ENCODE results near the gene DIPK1A. TPM values are rescaled to one million over a fixed set of nuclear protein-coding genes. Genes with fewer than 3 reads are reported as not detected.

DIPK1A gene
- total RNA-seq, 1 donor from 2014 or later: 3.6 TPM

GRCh38 chr1:92924501-92924900 lies 36.8 kb downstream of the DIPK1A start:
- H3K36me3 Mint-ChIP-seq: no peaks in the 10 kb centered on the region

DNA sequence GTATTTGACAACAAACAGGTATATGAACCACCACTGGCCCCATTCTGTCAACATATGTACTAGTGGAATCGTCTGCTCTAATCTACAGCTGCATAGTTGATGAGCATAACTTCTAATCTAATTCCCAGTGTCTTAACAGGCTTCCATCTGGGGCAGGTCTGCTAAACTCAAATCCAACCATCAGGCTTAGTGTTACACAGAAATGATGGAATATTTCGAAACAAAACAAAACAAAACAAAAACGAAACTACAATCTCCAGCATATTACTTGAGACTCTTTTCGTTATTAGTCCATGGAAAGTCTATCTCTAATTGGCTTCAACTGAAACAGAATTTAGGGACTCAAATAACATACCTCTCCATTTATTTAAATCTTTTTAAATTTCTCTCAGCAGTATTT lies 37.6 kb downstream of the DIPK1A start:
- Mint-ChIP-seq H3K27me3 (ENCODE audit: insufficient read depth, low read depth) (no peaks in the 10 kb centered on the region), H3K27ac (no peak overlapping the region), H3K4me3 (no peak overlapping the region), H3K36me3 (no peaks in the 10 kb centered on the region), H3K4me1 (no peaks in the 10 kb centered on the region), H3K9me3 (no peaks in the 10 kb centered on the region)
- H3K4me1 ChIP-seq: no peaks in the 10 kb centered on the region
- H3K27ac ChIP-seq: no peak overlapping the region
- DNase-seq (ENCODE audit: low spot score): no peak
- no peaks in the 10 kb centered on the region for H3K9me3 ChIP-seq (ENCODE audit: low read depth)
- H3K4me3 ChIP-seq: no peak overlapping the region
- no peaks in the 10 kb centered on the region for H3K36me3 ChIP-seq
- no peak overlapping the region for H3K4me2 ChIP-seq
- H4K20me1 ChIP-seq (ENCODE audit: low read depth): no peaks in the 10 kb centered on the region
- TF ChIP-seq EZH2phosphoT487 (IDR thresholded peaks at IDR 0.05): no peak
- TF ChIP-seq, protein P1, sequence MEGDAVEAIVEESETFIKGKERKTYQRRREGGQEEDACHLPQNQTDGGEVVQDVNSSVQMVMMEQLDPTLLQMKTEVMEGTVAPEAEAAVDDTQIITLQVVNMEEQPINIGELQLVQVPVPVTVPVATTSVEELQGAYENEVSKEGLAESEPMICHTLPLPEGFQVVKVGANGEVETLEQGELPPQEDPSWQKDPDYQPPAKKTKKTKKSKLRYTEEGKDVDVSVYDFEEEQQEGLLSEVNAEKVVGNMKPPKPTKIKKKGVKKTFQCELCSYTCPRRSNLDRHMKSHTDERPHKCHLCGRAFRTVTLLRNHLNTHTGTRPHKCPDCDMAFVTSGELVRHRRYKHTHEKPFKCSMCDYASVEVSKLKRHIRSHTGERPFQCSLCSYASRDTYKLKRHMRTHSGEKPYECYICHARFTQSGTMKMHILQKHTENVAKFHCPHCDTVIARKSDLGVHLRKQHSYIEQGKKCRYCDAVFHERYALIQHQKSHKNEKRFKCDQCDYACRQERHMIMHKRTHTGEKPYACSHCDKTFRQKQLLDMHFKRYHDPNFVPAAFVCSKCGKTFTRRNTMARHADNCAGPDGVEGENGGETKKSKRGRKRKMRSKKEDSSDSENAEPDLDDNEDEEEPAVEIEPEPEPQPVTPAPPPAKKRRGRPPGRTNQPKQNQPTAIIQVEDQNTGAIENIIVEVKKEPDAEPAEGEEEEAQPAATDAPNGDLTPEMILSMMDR (IDR thresholded peaks at IDR 0.05): no peak
- no peak for TF ChIP-seq EZH2 (IDR thresholded peaks at IDR 0.05)
- no peaks in the 10 kb centered on the region for H3K27me3 ChIP-seq
- H3F3A ChIP-seq (ENCODE audit: low read depth): no peaks in the 10 kb centered on the region
- H3K79me2 ChIP-seq (ENCODE audit: low read depth): no peaks in the 10 kb centered on the region
- H3K9ac ChIP-seq: no peak overlapping the region
- H2AFZ ChIP-seq (replicated peaks): no peak overlapping the region

More at GRCh38 chr1:92924501-92924900, 36.8 kb downstream of the DIPK1A start:
- Mint-ChIP-seq H3K4me3 (no peak overlapping the region), H3K27me3 (ENCODE audit: insufficient read depth, low read depth) (no peaks in the 10 kb centered on the region), H3K9me3 (no peaks in the 10 kb centered on the region), H3K27ac (no peak overlapping the region), H3K4me1 (no peaks in the 10 kb centered on the region)
- DNase-seq (ENCODE audit: low spot score): no peak
- Histone ChIP-seq H3F3A (ENCODE audit: low read depth) (no peaks in the 10 kb centered on the region), H3K36me3 (no peaks in the 10 kb centered on the region), H3K79me2 (ENCODE audit: low read depth) (no peaks in the 10 kb centered on the region), H4K20me1 (ENCODE audit: low read depth) (no peaks in the 10 kb centered on the region), H3K9ac (no peak overlapping the region), H3K4me2 (no peak overlapping the region), H3K9me3 (ENCODE audit: low read depth) (no peaks in the 10 kb centered on the region), H2AFZ (replicated peaks) (no peak overlapping the region), H3K4me1 (no peaks in the 10 kb centered on the region), H3K27me3 (no peaks in the 10 kb centered on the region), H3K27ac (no peak overlapping the region), H3K4me3 (no peak overlapping the region)
- TF ChIP-seq EZH2 (IDR thresholded peaks at IDR 0.05): no peak
- TF ChIP-seq, protein P1 (IDR thresholded peaks at IDR 0.05): no peak
- TF ChIP-seq EZH2phosphoT487 (IDR thresholded peaks at IDR 0.05): no peak

DNA sequence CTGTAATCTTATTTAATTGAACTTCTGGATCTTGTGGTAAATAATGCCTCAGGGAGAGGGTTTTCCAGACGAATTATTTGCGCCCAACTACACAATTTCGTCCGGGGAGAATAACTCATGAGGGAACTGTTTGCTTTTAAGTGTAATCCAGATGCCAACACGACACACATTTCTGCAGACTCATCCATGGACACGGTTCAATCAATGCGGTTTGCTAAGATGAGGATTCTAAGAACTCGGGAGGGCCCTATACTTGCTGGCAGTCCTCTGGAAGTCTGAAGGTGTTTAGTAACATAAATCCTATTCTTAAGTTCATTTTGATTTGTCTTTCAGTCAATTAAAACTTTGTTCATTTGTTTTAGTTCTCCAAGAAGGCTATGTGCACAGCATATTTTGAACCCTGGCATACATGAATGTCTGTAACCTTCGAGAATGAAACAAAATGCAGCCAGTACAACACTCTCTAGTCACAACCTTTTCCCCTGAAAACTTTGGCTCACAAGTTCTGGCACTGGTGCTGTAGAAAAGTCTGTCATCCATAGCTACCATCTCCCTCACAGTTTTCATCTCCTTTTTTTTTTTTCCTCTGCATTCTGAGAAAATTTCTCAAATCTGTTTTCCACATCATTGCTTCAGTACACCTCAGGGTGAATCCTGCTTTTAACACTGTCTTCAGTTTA lies 38.8 kb downstream of the DIPK1A start:
- Histone ChIP-seq H3K9me3 (ENCODE audit: low read depth) (no peaks in the 10 kb centered on the region), H3F3A (ENCODE audit: low read depth) (no peaks in the 10 kb centered on the region), H2AFZ (replicated peaks) (no peak overlapping the region), H3K79me2 (ENCODE audit: low read depth) (no peaks in the 10 kb centered on the region), H3K27me3 (no peaks in the 10 kb centered on the region), H3K4me2 (no peak overlapping the region), H3K27ac (no peak overlapping the region), H3K36me3 (no peaks in the 10 kb centered on the region), H3K9ac (no peak overlapping the region), H4K20me1 (ENCODE audit: low read depth) (no peaks in the 10 kb centered on the region), H3K4me1 (no peaks in the 10 kb centered on the region), H3K4me3 (no peak overlapping the region)
- DNase-seq (ENCODE audit: low spot score): no peak
- TF ChIP-seq EZH2 (IDR thresholded peaks at IDR 0.05) (no peak), EZH2phosphoT487 (IDR thresholded peaks at IDR 0.05) (no peak)
- TF ChIP-seq, protein P1 (IDR thresholded peaks at IDR 0.05): no peak
- Mint-ChIP-seq H3K27ac (no peak overlapping the region), H3K4me1 (no peaks in the 10 kb centered on the region), H3K36me3 (no peaks in the 10 kb centered on the region), H3K4me3 (no peak overlapping the region), H3K27me3 (ENCODE audit: insufficient read depth, low read depth) (no peaks in the 10 kb centered on the region), H3K9me3 (no peaks in the 10 kb centered on the region)

Measured in neural progenitor cell (in vitro differentiated cells).